Activated CD8-positive, alpha-beta T cell treated with anti-CD3 and anti-CD28 coated beads for 36 hours (primary cell): Measurements from ENCODE around the gene DNM3. TPM values are rescaled to one million over a fixed set of nuclear protein-coding genes. Genes with fewer than 3 reads are reported as not detected.

Experiments
- ATAC-seq: fragments of 200-7000 bp; cut with Tn5 transposase; one replicate; pipeline ENCODE4 v1.10.0; 2021; ENCODE audit warnings: mild to moderate bottlenecking, moderate library complexity
- CTCF ChIA-PET: fragments of 350-600 bp; sonication (Branson Sonifier 250); formaldehyde crosslinking; loops from one replicate; lab custom pipeline; 2021; ENCODE audit warnings: antibody characterized with exemption; lab: Charles Lee
- POLR2A ChIA-PET: fragments of 350-600 bp; sonication (Branson Sonifier 250); formaldehyde crosslinking; loops from one replicate; lab custom pipeline; 2021; ENCODE audit warnings: antibody characterized with exemption; lab: Charles Lee
- DNase-seq: peaks from one replicate; pipeline ENCODE4 v3.0.0-alpha.2; 2020
- H3K27ac Mint-ChIP-seq: one replicate; pipeline ENCODE4 v1.8.0; 2021; ENCODE audit warnings: mild to moderate bottlenecking, mixed read lengths
- H3K27me3 Mint-ChIP-seq: one replicate; pipeline ENCODE4 v1.8.0; 2021; ENCODE audit warnings: mixed read lengths
- H3K36me3 Mint-ChIP-seq: one replicate; pipeline ENCODE4 v1.8.0; 2021; ENCODE audit warnings: low read depth, mixed read lengths
- H3K4me1 Mint-ChIP-seq: one replicate; pipeline ENCODE4 v1.8.0; 2021; ENCODE audit warnings: low read depth, mixed read lengths
- H3K4me3 Mint-ChIP-seq: one replicate; pipeline ENCODE4 v1.8.0; 2021; ENCODE audit warnings: mild to moderate bottlenecking, moderate library complexity, mixed read lengths
- H3K9me3 Mint-ChIP-seq: one replicate; pipeline ENCODE4 v1.8.0; 2021; ENCODE audit warnings: mixed read lengths
- CTCF ChIP-seq: fragments of 200-600 bp; IDR thresholded peaks from one replicate; pipeline ENCODE4 v1.8.0; 2022; ENCODE audit warnings: antibody characterized with exemption, mild to moderate bottlenecking
- intact Hi-C: fragments of 100-400 bp; cut with micrococcal nuclease; formaldehyde crosslinking; loops from one replicate; pipeline ENCODE4 v1.10.0; 2022
- total RNA-seq, 2 experiments: library from RNA; stranded (reverse); gene quantifications; one replicate each; pipeline ENCODE4 v1.2.3, GENCODE V29; 2021

Gene DNM3
- total RNA-seq, 2 experiments from 2014 or later = 0.58 to 1.1 TPM

GRCh38 chr1:172376431-172376830, 535.1 kb downstream of the DNM3 start:
- intact Hi-C loops = no loop called here
- no peak for TF ChIP-seq CTCF
- Mint-ChIP-seq H3K27me3 (no peaks in the 10 kb centered on the region), H3K27ac (no peak overlapping the region), H3K36me3 (no peaks in the 10 kb centered on the region), H3K9me3 (no peaks in the 10 kb centered on the region), H3K4me3 (no peak overlapping the region), H3K4me1 (peaks cover 35% of the 10 kb centered on the region)
- no peak for ATAC-seq
- no peak for DNase-seq
- POLR2A ChIA-PET = no interaction called here
- CTCF ChIA-PET = interaction anchor here (0.6 to 2.1 kb wide), 5 partner anchors 10 to 22 kb away, joined by 3 to 7 read pairs (median 3); no protein-coding TSS in a partner anchor

DNA sequence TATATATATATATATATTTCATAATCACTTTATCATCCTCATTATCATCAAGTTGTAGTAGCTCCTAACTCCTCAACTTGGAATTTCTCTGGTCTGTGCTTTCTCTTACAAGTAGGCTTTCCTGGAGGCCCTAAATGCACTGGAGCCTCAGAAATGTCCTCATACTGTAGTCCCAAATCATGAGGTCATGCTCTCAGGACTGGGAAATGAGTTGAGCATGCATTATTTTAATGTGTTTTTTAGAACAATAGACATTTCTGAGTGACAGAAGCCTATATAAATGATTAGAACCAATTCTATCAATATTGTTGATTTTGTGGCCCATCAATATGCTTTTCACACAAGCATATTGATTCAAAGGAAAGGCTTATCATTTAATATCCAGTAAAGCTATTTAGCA, 536.3 kb downstream of the DNM3 start:
- Mint-ChIP-seq H3K9me3 (no peaks in the 10 kb centered on the region), H3K27me3 (no peaks in the 10 kb centered on the region), H3K4me3 (no peak overlapping the region), H3K27ac (no peak overlapping the region), H3K36me3 (no peaks in the 10 kb centered on the region), H3K4me1 (peaks cover 45% of the 10 kb centered on the region)
- intact Hi-C loops = no loop called here
- ChIA-PET POLR2A (interaction anchor here (1.7 kb wide), 1 partner anchor 19 kb away, joined by 5 read pairs; no protein-coding TSS in a partner anchor), CTCF (interaction anchor here (0.6 to 2.1 kb wide), 4 partner anchors 15 to 24 kb away, joined by 3 to 7 read pairs (median 3); no protein-coding TSS in a partner anchor)
- ATAC-seq (no peak), DNase-seq (no peak)
- TF ChIP-seq CTCF = no peak

DNA sequence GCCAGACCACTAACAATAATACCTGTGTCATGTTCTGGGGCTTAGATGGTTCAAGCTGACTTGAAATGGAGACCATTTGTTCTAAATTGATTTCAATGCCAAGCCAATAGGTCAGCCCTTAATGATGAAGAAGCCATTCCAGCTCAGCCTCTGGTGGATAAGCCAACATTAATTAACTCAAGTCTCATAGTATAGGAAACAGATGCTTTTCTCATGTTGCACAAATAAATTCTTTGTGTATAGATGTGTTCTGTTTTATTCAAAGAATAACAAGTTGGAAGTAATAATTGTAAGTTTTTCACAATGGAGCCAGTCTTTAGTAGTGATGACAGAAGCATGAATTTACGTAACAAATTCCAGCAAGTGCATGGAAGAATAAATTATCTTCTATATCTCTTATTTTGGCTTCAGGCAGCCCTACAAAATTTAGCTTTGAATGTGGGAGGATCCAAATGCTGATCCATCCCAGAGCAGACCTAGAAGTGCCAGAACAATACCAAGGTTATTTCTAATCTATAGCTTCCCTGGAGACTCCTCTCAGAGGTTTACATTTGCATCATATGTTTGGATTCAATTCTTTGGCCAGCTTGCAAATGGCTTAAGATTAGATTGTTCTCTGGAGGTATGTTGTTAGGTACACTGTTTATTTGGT, 536.9 kb downstream of the DNM3 start:
- Mint-ChIP-seq H3K9me3 (no peaks in the 10 kb centered on the region), H3K4me1 (peaks cover 45% of the 10 kb centered on the region), H3K4me3 (no peak overlapping the region), H3K27ac (no peak overlapping the region), H3K36me3 (no peaks in the 10 kb centered on the region), H3K27me3 (no peaks in the 10 kb centered on the region)
- ATAC-seq (no peak), DNase-seq (no peak)
- ChIA-PET CTCF (interaction anchor here (1.2 to 2.1 kb wide), 3 partner anchors 15 to 19 kb away, joined by 3 to 7 read pairs (median 3); no protein-coding TSS in a partner anchor), POLR2A (interaction anchor here (1.7 kb wide), 1 partner anchor 19 kb away, joined by 5 read pairs; no protein-coding TSS in a partner anchor)
- TF ChIP-seq CTCF = no peak
- intact Hi-C loops = no loop called here

- CTCF ChIA-PET = interaction anchor here (1.0 to 2.3 kb wide), 5 partner anchors 10 to 246 kb away, joined by 3 to 13 read pairs (median 5); no protein-coding TSS in a partner anchor
- H3K9me3 Mint-ChIP-seq = no peaks in the 10 kb centered on the region
These were observed 539.3 kb downstream of the DNM3 start for GRCh38 chr1:172380441-172381244.

More at GRCh38 chr1:172380441-172381244, 539.3 kb downstream of the DNM3 start:
- H3K4me1 Mint-ChIP-seq = peaks cover 32% of the 10 kb centered on the region
- ATAC-seq (peak; percentile 97), DNase-seq (peak; percentile 40)
- peak overlapping the region; percentile 93 for H3K27ac Mint-ChIP-seq
- H3K27me3 Mint-ChIP-seq = no peaks in the 10 kb centered on the region
- intact Hi-C loops = loop anchor here (2.0 kb wide), 1 partner anchor 22 kb away; no protein-coding TSS in a partner anchor
- peak overlapping the region; percentile 57 for H3K4me3 Mint-ChIP-seq
- TF ChIP-seq CTCF = no peak
- POLR2A ChIA-PET = interaction anchor here (1.5 kb wide), 1 partner anchor 22 kb away, joined by 5 read pairs; no protein-coding TSS in a partner anchor
- no peaks in the 10 kb centered on the region for H3K36me3 Mint-ChIP-seq
